GM21529 (cell line): ENCODE data around the gene FRY.

Experiments
- ATAC-seq: cut with Tn5 transposase; IDR thresholded peaks from one replicate; pipeline ENCODE4 v1.9.1; 2021; ENCODE audit not compliant: unreplicated experiment

FRY gene

GRCh38 chr13:32340914-32341313, 309.3 kb downstream of the FRY start:
- no peak for ATAC-seq

DNA sequence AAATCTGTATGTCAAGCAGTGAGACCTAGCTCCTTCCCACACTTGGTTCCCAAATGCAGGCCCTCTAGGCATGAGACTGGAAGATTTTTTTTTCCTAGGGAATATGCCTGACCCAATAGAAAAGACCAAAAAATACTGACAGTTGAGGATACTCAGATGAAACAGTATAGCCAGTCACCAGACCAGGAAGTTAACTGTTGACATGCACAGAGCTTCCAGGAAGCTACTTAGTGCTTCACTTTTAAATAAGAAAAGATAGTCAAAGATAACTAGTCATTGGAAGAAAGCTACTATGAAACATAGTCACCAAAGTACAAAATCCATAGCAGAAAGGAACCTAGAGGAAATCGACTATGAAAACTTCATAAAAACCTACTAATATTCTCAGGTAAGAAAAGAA, 316.1 kb downstream of the FRY start:
- no peak for ATAC-seq
